NCI-H526 treated with DMSO at 0.1 percent for 48 hours (cell line): ENCODE results near the gene KIF17.

Experiments
- DNase-seq: peaks from one replicate; lab custom pipeline; 2025; lab: John Stamatoyannopoulos, UW

Gene KIF17

GRCh38 chr1:20710469-20711284, 7.1 kb downstream of the KIF17 start:
- no peak for DNase-seq

- DNase-seq: no peak
Observed at GRCh38 chr1:20709868-20710267, 7.9 kb downstream of the KIF17 start.

GRCh38 chr1:20708891-20709290, 8.9 kb downstream of the KIF17 start:
- no peak for DNase-seq

GRCh38 chr1:20708057-20708456, 9.8 kb downstream of the KIF17 start:
- DNase-seq: no peak

- DNase-seq: no peak
Observed at GRCh38 chr1:20706841-20707240, 11.0 kb downstream of the KIF17 start.

GRCh38 chr1:20705203-20705755, 12.5 kb downstream of the KIF17 start:
- DNase-seq: no peak

- no peak for DNase-seq
Observed at GRCh38 chr1:20704390-20705202, 13.2 kb downstream of the KIF17 start.

- DNase-seq: no peak
Observed at GRCh38 chr1:20703124-20703756, 14.6 kb downstream of the KIF17 start.

GRCh38 chr1:20702416-20702815, 15.4 kb downstream of the KIF17 start:
- DNase-seq: no peak

- no peak for DNase-seq
Observed at GRCh38 chr1:20701847-20702246, 16.0 kb downstream of the KIF17 start.

GRCh38 chr1:20701446-20701845, 16.4 kb downstream of the KIF17 start:
- DNase-seq: no peak

- no peak for DNase-seq
Observed at GRCh38 chr1:20700636-20701215, 17.1 kb downstream of the KIF17 start.

GRCh38 chr1:20699558-20699957, 18.2 kb downstream of the KIF17 start:
- DNase-seq: no peak

GRCh38 chr1:20698195-20698910, 19.5 kb downstream of the KIF17 start:
- DNase-seq: no peak

- no peak for DNase-seq
Observed at GRCh38 chr1:20697563-20697962, 20.2 kb downstream of the KIF17 start.

- DNase-seq: peak; percentile 64
Observed at GRCh38 chr1:20696397-20697333, 21.1 kb downstream of the KIF17 start.

GRCh38 chr1:20695515-20695914, 22.3 kb downstream of the KIF17 start:
- DNase-seq: no peak

- DNase-seq: no peak
Observed at GRCh38 chr1:20693623-20694022, 24.2 kb downstream of the KIF17 start.

GRCh38 chr1:20691872-20692271, 25.9 kb downstream of the KIF17 start:
- no peak for DNase-seq

GRCh38 chr1:20689645-20690056, 28.2 kb downstream of the KIF17 start:
- DNase-seq: no peak
